IPS-18a (cell line): ENCODE data around the gene ARMC2.
"Not testable (repeated sequence)": the region's sequence is repeated elsewhere in the genome, so short reads cannot be mapped to it uniquely, and the experiment has no call there.

ENCODE experiments used
- H3K27ac ChIP-seq: one replicate; pipeline ENCODE4 v1.5.1; 2013; ENCODE audit warnings: low read length
- H3K27me3 ChIP-seq: one replicate; pipeline ENCODE4 v1.6.1; 2013; ENCODE audit warnings: mild to moderate bottlenecking, low read length; ENCODE audit not compliant: control insufficient read depth, insufficient read depth
- H3K36me3 ChIP-seq: one replicate; pipeline ENCODE4 v1.6.1; 2013; ENCODE audit warnings: low read depth, low read length; ENCODE audit not compliant: control insufficient read depth
- H3K4me1 ChIP-seq: one replicate; pipeline ENCODE4 v1.6.1; 2013; ENCODE audit warnings: low read depth, low read length; ENCODE audit not compliant: control insufficient read depth
- H3K4me3 ChIP-seq: one replicate; pipeline ENCODE4 v1.5.1; 2013; ENCODE audit warnings: low read length
- H3K9ac ChIP-seq: one replicate; pipeline ENCODE4 v1.6.1; 2013; ENCODE audit warnings: mild to moderate bottlenecking, low read length, moderate library complexity
- H3K9me3 ChIP-seq: one replicate; pipeline ENCODE4 v1.6.1; 2013; ENCODE audit warnings: low read depth, low read length; ENCODE audit not compliant: control insufficient read depth

Gene ARMC2

GRCh38 chr6:108922499-108922898, 74.3 kb downstream of the ARMC2 start:
- H3K9me3 ChIP-seq: no peaks in the 10 kb centered on the region
- H3K27me3 ChIP-seq: no peaks in the 10 kb centered on the region
- H3K27ac ChIP-seq: no peak overlapping the region
- H3K36me3 ChIP-seq: no peaks in the 10 kb centered on the region
- no peak overlapping the region for H3K4me3 ChIP-seq
- no peak overlapping the region for H3K9ac ChIP-seq
- H3K4me1 ChIP-seq: peaks cover 28% of the 10 kb centered on the region

GRCh38 chr6:108927927-108928326, 79.7 kb downstream of the ARMC2 start:
- H3K4me3 ChIP-seq: no peak overlapping the region
- H3K9me3 ChIP-seq: no peaks in the 10 kb centered on the region
- no peak overlapping the region for H3K27ac ChIP-seq
- H3K9ac ChIP-seq: no peak overlapping the region
- H3K27me3 ChIP-seq: no peaks in the 10 kb centered on the region
- no peaks in the 10 kb centered on the region for H3K36me3 ChIP-seq
- peaks cover 11% of the 10 kb centered on the region for H3K4me1 ChIP-seq

GRCh38 chr6:108928650-108929049, 80.4 kb downstream of the ARMC2 start:
- Histone ChIP-seq H3K4me1 (peaks cover 4% of the 10 kb centered on the region), H3K27me3 (no peaks in the 10 kb centered on the region), H3K9me3 (no peaks in the 10 kb centered on the region), H3K27ac (no peak overlapping the region), H3K4me3 (no peak overlapping the region), H3K36me3 (no peaks in the 10 kb centered on the region), H3K9ac (no peak overlapping the region)

DNA sequence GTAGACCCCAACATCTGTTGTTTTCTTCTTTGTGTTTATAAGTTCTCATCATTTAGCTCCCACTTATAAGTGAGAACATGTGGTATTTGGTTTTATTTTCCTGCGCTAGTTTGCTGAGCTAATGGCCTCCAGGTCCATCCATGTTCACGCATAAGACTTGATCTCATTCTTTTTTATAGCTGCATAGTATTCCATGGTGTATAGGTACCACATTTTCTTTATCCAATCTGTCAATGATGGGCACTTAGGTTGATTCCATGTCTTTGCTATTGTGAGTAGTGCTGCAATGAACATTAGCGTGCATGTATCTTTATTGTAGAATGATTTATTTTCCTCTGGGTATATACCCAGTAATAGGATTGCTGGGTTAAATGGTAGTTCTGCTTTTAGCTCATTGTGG, 82.9 kb downstream of the ARMC2 start:
- not testable (repeated sequence) for H3K9ac ChIP-seq, H3K4me3 ChIP-seq, H3K36me3 ChIP-seq, H3K9me3 ChIP-seq, H3K4me1 ChIP-seq, H3K27me3 ChIP-seq, H3K27ac ChIP-seq

DNA sequence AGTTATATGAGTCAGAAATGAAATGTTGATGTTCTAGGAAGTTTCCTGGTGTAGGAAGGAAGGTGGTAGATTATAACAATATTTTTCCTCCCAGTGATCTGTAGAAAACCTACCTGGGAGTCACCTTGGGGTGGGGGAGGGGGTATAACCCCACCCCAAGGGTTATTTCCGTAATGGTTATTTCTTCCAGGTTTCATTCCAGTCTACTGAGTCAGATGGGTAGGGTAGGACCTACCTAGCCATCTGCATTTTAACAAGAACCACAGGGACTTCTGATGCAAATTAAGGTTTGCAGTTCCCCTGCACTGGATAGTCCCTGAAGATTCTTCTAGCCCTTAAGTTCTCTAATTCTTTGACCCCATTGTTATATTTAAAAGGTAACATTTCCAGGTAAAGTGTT, 88.9 kb downstream of the ARMC2 start:
- no peaks in the 10 kb centered on the region for H3K27me3 ChIP-seq
- no peak overlapping the region for H3K4me3 ChIP-seq
- H3K36me3 ChIP-seq: no peaks in the 10 kb centered on the region
- no peaks in the 10 kb centered on the region for H3K9me3 ChIP-seq
- peaks cover 9% of the 10 kb centered on the region for H3K4me1 ChIP-seq
- no peak overlapping the region for H3K27ac ChIP-seq
- H3K9ac ChIP-seq: no peak overlapping the region

DNA sequence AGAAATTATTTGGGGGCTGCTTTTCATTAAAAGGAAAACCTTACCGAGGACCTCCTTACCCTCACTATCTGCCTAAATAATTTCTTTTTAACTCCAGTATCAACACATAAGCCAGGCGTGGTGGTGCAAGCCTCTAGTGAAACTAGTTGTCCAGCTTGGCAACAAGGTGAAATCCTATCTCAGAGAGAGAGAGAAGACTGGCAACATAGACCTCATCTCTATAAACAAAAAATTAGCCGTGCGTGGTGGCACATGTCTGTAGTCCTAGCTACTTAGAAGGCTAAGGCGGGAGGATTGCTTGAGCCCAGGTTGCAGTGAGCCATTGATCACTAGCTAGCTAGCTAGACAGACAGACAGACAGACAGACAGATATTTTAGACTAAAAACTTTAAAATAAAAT, 92.5 kb downstream of the ARMC2 start:
- Histone ChIP-seq H3K27me3 (no peaks in the 10 kb centered on the region), H3K4me3 (no peak overlapping the region), H3K36me3 (no peaks in the 10 kb centered on the region), H3K9me3 (no peaks in the 10 kb centered on the region), H3K9ac (no peak overlapping the region), H3K4me1 (peaks cover 13% of the 10 kb centered on the region), H3K27ac (no peak overlapping the region)

DNA sequence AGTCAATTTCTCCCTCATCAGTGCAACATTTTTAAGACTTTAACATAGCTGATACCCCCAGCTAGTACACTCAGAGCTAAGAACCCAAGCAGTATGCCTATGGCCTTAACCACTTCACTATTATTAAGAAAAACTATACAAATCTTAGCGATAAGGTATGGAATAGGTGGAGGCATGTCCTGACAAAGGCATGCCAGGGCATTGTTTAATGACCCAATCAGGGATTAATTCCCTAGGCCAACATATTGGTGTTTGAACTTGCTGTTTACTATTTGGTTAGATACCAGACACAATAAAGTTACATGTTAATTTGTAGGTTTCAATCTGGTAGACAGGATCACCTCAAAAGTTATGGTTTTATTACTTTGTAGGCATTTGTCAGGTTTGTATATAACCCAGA, 93.1 kb downstream of the ARMC2 start:
- H3K4me1 ChIP-seq: peaks cover 15% of the 10 kb centered on the region
- H3K9ac ChIP-seq: no peak overlapping the region
- H3K27ac ChIP-seq: no peak overlapping the region
- no peak overlapping the region for H3K4me3 ChIP-seq
- no peaks in the 10 kb centered on the region for H3K36me3 ChIP-seq
- no peaks in the 10 kb centered on the region for H3K27me3 ChIP-seq
- no peaks in the 10 kb centered on the region for H3K9me3 ChIP-seq

DNA sequence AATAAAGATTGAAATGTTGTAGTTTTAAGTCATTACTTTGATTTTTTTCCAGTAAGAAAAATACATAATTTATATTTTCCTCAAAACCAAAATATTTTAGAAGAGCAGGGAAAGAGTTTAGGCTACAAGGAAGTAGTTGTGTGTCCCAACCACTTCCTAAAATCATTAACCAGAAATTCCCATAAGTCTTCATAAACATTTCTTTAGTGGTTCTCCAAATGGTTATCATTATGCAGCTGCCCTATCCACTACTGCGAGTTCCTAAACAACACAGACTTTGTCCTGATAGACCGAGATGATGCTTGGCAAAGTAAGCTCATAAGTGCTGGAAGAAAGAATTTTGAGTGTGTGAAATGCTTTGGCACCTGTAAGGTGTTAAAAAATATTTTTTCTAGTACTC, 93.6 kb downstream of the ARMC2 start:
- H3K36me3 ChIP-seq: no peaks in the 10 kb centered on the region
- H3K4me1 ChIP-seq: peaks cover 12% of the 10 kb centered on the region
- no peak overlapping the region for H3K9ac ChIP-seq
- no peaks in the 10 kb centered on the region for H3K27me3 ChIP-seq
- H3K4me3 ChIP-seq: no peak overlapping the region
- H3K9me3 ChIP-seq: no peaks in the 10 kb centered on the region
- no peak overlapping the region for H3K27ac ChIP-seq

GRCh38 chr6:108942556-108943492, 94.6 kb downstream of the ARMC2 start:
- Histone ChIP-seq H3K27me3 (no peaks in the 10 kb centered on the region), H3K4me1 (peaks cover 6% of the 10 kb centered on the region), H3K4me3 (no peak overlapping the region), H3K9ac (no peak overlapping the region), H3K36me3 (no peaks in the 10 kb centered on the region), H3K27ac (no peak overlapping the region), H3K9me3 (no peaks in the 10 kb centered on the region)

DNA sequence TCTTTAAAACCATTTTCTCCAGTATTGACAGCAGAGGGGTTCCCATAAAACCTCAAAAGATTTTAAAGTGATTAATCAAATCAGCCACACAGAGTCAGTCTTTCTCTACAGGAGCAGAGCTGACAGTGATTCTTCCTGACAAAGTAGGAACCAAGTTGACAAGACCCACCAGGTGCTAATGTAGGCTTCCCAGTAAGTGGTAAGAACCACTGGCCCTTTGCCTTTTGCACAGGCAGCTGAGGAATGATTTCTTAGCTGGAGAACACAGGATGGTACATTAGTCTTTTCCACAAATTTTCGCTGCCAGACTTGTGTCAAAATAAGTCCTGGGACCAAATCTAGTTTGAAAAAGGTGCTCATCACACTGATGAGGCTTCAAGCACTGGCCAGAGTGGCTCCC, 95.8 kb downstream of the ARMC2 start:
- H3K36me3 ChIP-seq: no peaks in the 10 kb centered on the region
- H3K27ac ChIP-seq: no peak overlapping the region
- no peaks in the 10 kb centered on the region for H3K27me3 ChIP-seq

DNA sequence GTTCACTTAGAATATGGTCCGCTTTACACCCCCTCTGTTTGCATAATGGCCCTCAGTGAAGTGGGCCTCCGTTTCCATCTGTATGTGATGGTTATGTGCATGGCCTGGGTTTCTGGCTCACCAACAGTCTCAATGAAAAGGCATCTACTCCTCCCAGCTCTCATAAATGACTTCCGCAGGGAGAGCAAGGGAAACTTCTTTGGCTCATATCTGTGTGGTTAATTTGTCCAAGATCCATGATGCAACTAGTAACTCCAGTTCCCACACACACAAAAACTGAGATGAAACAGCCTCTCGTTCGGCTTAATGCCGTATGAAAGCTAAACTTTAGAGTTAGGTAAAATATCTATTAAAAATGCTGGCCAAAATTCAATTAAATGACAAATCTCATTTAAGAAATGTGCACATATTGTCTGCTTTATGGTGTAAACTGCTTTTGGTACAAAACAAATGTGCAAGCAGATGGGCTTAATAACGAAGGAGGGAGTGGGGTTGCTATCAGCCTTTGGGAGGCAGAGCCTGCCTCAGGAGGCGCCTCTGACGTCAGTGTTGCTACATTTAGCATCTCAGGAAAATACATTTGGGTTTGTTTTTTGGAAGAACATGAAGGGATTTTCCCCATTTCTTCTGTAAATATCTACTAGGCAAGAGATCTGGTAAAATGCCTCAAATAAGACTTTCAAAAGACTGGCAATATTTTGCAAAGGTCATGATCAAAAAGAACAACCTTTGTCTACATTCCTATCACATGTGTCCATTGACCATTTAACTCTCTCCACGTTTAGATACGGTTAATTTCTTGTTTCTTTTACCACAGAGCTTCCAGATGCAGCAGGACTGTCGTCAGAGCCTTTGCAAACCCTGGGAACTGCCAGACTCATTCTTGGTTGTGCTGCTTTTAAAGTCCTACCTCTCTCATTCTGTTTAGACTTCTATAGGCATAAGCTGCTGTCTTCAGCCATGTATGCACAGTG, 96.8 kb downstream of the ARMC2 start:
- H3K9me3 ChIP-seq: no peaks in the 10 kb centered on the region
- H3K27me3 ChIP-seq: no peaks in the 10 kb centered on the region
- no peak overlapping the region for H3K9ac ChIP-seq
- H3K4me1 ChIP-seq: peaks cover 6% of the 10 kb centered on the region
- H3K4me3 ChIP-seq: no peak overlapping the region
- no peak overlapping the region for H3K27ac ChIP-seq
- H3K36me3 ChIP-seq: no peaks in the 10 kb centered on the region

More for the DNA sequence above, 95.8 kb downstream of the ARMC2 start:
- Histone ChIP-seq H3K9ac (no peak overlapping the region), H3K9me3 (no peaks in the 10 kb centered on the region), H3K4me1 (peaks cover 6% of the 10 kb centered on the region), H3K4me3 (no peak overlapping the region)
